ENCODE data around the gene PDLIM7.

- no peak for TF ChIP-seq CTCF (IDR thresholded peaks at IDR 0.05)
- TF ChIP-seq POLR2A (IDR thresholded peaks at IDR 0.05) = no peak
Measured at GRCh38 chr5:177504086-177505056, 7.0 kb upstream of the PDLIM7 start.
